ENCODE measurements around the gene NXN.
A peak's percentile ranks its signal among the peaks of the same experiment; 100 is the strongest.
"Not testable (repeated sequence)": the region's sequence is repeated elsewhere in the genome, so short reads cannot be mapped to it uniquely, and the experiment has no call there.

NXN gene

DNA sequence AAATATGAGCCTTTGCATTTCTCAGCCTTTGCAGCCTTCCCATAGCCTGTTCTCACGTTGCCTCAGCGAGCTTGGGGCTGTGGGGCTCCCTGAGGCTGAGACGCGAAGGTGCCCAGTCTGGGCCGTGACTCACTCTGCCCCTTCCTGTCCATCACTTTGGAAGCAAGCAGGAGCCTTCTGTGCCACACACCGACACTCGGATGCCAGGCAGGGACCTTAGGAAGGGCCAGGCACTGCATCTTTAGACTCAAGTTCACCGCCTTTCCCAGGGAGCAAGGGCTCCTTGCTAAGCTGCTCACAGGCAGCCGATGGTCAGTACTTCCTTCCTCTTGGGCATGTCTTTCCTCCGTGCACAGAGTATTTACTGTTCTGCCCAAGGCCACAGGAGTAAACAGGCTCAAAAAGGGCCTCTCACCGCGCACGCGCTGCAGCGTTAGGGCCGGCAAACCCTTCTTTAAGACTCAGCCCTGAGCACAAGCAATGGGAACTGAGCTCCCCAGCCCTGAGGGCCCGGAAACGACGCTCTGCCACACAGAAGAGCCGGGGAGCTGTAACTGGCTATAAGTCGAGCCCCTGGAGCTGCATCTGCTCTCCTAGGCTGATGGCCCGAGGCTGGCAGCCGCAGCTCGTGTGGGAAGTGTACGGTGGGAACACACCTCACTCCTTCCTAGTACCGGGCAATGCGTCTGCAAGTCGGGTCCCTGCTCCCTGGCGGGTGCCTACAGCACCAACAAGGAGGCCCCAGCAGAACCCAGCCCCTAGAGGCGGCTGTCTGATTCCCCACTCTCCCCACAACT is 24.6 kb upstream of the NXN start:
- Histone ChIP-seq H3K4me3 (ENCODE audit: low read length) (no peak overlapping the region), H3K27ac (ENCODE audit: low read length) (no peak overlapping the region), H3K9me3 (ENCODE audit: insufficient read depth, low read depth, low read length) (no peaks in the 10 kb centered on the region), H3K9ac (ENCODE audit: low read depth, low read length) (no peak overlapping the region), H3K36me3 (ENCODE audit: insufficient read depth, low read depth, low read length) (peaks cover 49% of the 10 kb centered on the region), H3K4me1 (ENCODE audit: insufficient read depth, low read length) (0 out of 2 replicates have a peak, but pooled peaks cover 3% of the 10 kb centered on the region), H3K27me3 (ENCODE audit: insufficient read depth, low read length) (no peaks in the 10 kb centered on the region)

DNA sequence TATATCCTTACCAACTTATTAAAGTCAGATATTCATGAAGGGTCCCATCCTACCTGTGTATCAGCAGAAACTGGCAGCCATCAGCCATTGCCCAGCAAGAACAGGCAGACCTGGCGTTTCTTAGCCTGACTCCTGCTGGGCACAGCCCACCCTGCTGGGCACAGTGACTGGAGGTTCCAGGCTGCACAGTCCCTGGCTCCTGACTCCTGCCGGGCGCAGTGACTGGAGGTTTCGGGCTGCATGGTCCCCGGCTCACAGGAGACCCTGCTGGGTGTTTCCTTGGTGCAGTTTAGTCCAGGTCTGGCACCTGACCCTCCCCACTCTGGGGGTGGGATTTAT is 24.0 kb upstream of the NXN start:
- H3K9ac ChIP-seq (ENCODE audit: low read depth, low read length) = no peak overlapping the region
- H3K4me3 ChIP-seq (ENCODE audit: low read length) = no peak overlapping the region
- no peaks in the 10 kb centered on the region for H3K27me3 ChIP-seq (ENCODE audit: insufficient read depth, low read length)
- 0 out of 2 replicates have a peak, but pooled peaks cover 3% of the 10 kb centered on the region for H3K4me1 ChIP-seq (ENCODE audit: insufficient read depth, low read length)
- peaks cover 49% of the 10 kb centered on the region for H3K36me3 ChIP-seq (ENCODE audit: insufficient read depth, low read depth, low read length)
- no peaks in the 10 kb centered on the region for H3K9me3 ChIP-seq (ENCODE audit: insufficient read depth, low read depth, low read length)
- H3K27ac ChIP-seq (ENCODE audit: low read length) = no peak overlapping the region

DNA sequence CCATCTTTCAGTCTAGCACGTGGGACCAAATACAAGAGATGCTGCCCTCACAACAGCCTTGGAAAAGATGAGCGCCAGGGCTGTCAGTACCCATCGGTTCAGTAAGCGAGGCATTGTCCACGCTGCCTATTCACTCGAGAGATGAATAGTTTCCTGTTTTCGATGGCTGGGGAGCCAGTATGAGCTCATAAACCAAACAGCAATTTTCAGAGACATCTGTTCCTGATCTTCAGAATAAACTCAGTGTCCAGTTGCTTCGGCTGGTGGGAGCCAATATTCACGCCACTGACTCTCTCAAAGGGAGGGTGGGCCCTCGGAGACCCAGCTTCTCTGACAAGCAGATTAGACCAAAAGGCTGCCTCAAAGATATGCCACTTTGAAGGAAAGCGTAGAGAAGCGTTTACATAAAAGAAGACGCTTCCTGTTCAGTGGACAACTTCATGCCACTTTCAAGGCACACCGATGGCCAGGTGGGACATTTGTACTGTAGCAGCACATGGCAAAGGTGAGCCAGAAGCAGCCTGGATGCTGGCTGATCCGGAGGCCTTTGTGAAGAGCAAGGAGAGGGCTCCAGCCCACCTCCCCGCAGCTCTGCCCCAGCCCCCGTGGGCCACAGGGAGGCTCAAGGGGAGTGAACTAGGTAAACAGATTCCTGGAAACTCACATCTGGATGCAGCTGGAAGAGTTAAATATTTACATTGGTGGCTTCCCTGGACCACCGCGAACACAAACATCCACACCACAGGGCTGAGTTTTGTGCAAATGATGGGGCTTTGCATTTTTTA is 23.4 kb upstream of the NXN start:
- H3K27ac ChIP-seq (ENCODE audit: low read length) = no peak overlapping the region
- peaks cover 45% of the 10 kb centered on the region for H3K36me3 ChIP-seq (ENCODE audit: insufficient read depth, low read depth, low read length)
- H3K4me1 ChIP-seq (ENCODE audit: insufficient read depth, low read length) = 0 out of 2 replicates have a peak, but pooled peaks cover 3% of the 10 kb centered on the region
- H3K4me3 ChIP-seq (ENCODE audit: low read length) = no peak overlapping the region
- no peaks in the 10 kb centered on the region for H3K27me3 ChIP-seq (ENCODE audit: insufficient read depth, low read length)
- H3K9ac ChIP-seq (ENCODE audit: low read depth, low read length) = no peak overlapping the region
- no peaks in the 10 kb centered on the region for H3K9me3 ChIP-seq (ENCODE audit: insufficient read depth, low read depth, low read length)

DNA sequence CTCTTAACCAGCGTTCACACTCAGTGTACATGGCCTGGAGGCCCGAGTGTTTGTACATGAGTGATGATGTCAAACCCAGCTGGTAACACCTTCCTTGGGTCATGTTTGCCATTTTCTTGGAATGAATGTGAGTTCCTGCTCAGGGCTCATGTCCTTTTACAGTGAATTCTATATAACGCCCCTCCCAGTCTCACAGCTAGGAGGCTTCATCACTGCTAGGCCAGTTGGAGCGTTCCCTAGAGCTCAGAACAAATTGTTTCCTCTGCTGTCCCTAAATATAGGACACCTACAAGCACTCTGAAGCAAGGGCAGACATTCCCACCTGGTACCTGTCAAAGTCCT is 22.8 kb upstream of the NXN start:
- no peak overlapping the region for H3K27ac ChIP-seq (ENCODE audit: low read length)
- no peaks in the 10 kb centered on the region for H3K9me3 ChIP-seq (ENCODE audit: insufficient read depth, low read depth, low read length)
- 0 out of 2 replicates have a peak, but pooled peaks cover 3% of the 10 kb centered on the region for H3K4me1 ChIP-seq (ENCODE audit: insufficient read depth, low read length)
- H3K36me3 ChIP-seq (ENCODE audit: insufficient read depth, low read depth, low read length) = peaks cover 44% of the 10 kb centered on the region
- no peak overlapping the region for H3K9ac ChIP-seq (ENCODE audit: low read depth, low read length)
- H3K4me3 ChIP-seq (ENCODE audit: low read length) = no peak overlapping the region
- H3K27me3 ChIP-seq (ENCODE audit: insufficient read depth, low read length) = no peaks in the 10 kb centered on the region

DNA sequence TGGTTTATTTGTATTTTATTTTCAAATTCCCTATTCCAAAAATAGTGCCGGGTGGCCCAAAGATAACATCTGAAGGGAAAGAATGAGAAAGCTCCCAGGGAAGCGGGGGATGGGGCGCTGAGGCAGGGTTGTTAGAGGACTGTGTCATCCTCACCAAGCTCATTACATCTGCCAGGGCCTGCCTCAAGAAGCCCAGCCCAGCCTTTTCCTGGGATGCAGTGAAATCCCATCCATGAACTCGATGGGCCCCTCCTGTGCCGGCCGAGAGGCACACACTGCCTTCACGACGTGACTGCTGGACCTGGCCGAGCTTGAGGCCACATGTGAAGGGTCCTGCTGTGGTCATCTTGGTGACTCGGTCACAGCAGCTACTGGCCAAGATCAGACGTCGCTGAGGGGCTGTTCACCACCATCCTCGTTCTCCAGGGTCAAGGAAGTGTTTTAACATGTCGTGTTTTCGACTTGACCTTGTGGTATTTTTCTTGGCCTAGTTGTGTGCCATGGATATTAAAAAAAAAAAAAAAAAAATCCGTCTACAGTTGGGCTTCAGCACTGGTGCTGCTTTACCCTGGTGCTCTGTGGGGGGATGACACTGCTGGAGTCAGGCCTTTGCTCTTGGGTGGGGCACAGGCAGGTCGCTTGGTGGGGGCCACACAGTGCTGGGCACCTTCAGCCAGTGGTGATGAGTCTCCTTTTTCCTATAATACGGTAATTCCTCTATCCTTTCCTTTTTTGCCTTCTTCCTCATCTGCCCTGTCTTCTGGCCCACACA is 22.2 kb upstream of the NXN start:
- Histone ChIP-seq H3K4me3 (ENCODE audit: low read length) (no peak overlapping the region), H3K9ac (ENCODE audit: low read depth, low read length) (no peak overlapping the region), H3K4me1 (ENCODE audit: insufficient read depth, low read length) (0 out of 2 replicates have a peak, but pooled peaks cover 3% of the 10 kb centered on the region), H3K27me3 (ENCODE audit: insufficient read depth, low read length) (no peaks in the 10 kb centered on the region), H3K9me3 (ENCODE audit: insufficient read depth, low read depth, low read length) (no peaks in the 10 kb centered on the region), H3K36me3 (ENCODE audit: insufficient read depth, low read depth, low read length) (peaks cover 41% of the 10 kb centered on the region), H3K27ac (ENCODE audit: low read length) (no peak overlapping the region)

DNA sequence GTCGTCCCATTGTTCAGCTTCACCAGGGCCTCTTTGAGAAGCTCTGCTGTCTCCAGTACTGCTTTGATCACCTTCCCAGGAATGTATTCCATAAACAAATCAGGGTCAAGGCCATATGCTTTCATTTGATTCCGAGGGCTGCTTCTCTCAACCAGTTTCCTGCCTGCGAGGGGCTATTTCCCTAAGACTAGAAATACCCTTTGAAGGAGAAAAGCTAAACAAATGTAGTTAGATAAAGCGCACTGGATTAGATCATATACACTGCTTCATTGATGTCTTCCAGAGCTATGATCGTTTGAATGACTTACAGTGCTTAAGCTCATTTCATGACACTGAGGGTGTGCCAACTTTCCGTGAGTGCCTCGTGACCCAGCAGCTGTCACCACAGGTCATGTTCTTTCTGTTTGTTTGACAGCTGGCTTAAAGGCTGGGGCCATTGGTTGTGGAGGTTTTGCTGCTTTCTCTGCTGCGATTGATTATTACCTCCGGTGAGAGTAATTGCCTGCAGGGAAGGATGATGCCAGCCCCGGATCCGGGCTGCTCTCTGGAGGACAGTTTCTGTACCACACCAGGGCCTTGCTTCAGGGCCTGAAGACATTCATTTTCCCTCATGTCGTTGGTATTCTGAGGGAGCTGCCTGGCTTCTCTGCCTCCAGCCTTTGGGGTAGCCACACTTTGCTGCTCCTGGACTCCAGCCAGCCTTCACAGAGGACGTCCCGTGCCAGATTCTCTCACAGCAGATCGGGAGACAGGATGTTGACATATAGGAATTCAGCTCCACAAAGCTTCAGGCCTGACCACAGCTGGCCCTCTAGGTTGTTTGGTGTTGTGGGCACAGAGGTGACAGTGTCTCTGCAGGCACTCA is 21.3 kb upstream of the NXN start:
- no peak overlapping the region for H3K27ac ChIP-seq (ENCODE audit: low read length)
- H3K9me3 ChIP-seq (ENCODE audit: insufficient read depth, low read depth, low read length) = no peaks in the 10 kb centered on the region
- H3K36me3 ChIP-seq (ENCODE audit: insufficient read depth, low read depth, low read length) = peaks cover 41% of the 10 kb centered on the region
- no peaks in the 10 kb centered on the region for H3K27me3 ChIP-seq (ENCODE audit: insufficient read depth, low read length)
- 0 out of 2 replicates have a peak, but pooled peaks cover 3% of the 10 kb centered on the region for H3K4me1 ChIP-seq (ENCODE audit: insufficient read depth, low read length)
- H3K9ac ChIP-seq (ENCODE audit: low read depth, low read length) = no peak overlapping the region
- no peak overlapping the region for H3K4me3 ChIP-seq (ENCODE audit: low read length)

DNA sequence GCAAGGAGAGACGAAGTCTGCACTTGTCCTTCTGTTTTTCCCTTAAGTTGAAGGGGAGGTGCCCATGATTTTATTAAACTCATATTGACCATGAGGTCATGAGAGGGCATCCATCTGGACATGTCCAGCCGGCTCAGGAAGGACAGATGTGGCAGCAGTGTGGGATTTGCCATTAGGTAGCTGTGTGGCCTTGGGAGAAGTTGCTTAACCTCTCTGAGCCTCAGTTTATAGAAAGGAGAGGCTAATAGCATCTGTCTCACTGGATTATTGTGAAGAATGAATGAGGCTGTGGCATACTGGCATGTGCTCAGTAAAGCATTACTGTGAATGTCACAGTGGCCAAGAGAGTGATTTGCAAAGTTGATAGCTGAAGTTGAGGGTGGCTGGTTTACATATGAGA is 18.5 kb upstream of the NXN start:
- H3K9me3 ChIP-seq (ENCODE audit: insufficient read depth, low read depth, low read length) = 0 out of 2 replicates have a peak, but pooled peaks cover 3% of the 10 kb centered on the region
- H3K4me1 ChIP-seq (ENCODE audit: insufficient read depth, low read length) = no peaks in the 10 kb centered on the region
- H3K4me3 ChIP-seq (ENCODE audit: low read length) = peak overlapping the region; percentile 100; the same call in 1 of the 2 replicates
- no peak overlapping the region for H3K27ac ChIP-seq (ENCODE audit: low read length)
- H3K36me3 ChIP-seq (ENCODE audit: insufficient read depth, low read depth, low read length) = peaks cover 35% of the 10 kb centered on the region
- H3K27me3 ChIP-seq (ENCODE audit: insufficient read depth, low read length) = no peaks in the 10 kb centered on the region; the same call in 1 of the 2 replicates
- H3K9ac ChIP-seq (ENCODE audit: low read depth, low read length) = no peak overlapping the region

DNA sequence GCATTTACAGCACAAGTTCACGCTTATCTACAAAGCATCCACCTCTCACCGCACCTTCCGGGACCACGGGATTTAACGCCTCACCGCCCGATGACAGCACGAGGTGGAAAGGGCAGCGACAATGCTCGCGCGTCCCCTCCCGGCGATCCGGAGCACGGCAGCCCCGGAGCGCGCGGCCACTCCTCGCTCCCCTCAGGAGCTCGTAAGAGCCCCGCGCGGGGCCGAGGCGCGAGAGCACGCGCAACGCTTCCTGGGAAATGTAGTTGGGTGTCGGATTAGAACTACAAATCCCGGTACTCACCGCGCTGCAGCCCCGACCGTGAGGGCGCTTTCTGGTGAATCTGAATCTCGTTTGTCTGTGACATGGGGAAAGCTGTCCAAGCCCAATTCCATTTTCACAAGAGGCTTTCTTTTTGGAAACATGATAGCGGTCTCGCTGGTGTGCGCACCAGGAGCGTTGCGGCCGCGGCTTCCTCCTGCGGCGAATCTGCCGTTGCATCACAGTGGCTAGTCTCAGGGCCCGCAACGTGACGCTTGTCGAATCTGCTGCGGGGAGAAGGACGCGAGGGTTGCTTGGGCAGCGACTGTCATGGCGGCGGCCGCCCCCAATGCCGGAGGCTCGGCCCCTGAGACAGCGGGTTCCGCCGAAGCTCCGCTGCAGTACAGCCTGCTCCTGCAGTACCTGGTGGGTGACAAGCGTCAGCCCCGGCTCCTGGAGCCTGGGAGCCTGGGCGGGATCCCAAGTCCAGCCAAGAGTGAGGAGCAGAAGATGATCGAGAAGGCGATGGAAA is 17.2 kb upstream of the NXN start, which contains the start of gene TIMM22:
TIMM22 (plus strand) TSS at position 576 of the 791 bp plus-strand sequence; CDS start at position 590, 14 bp downstream.
- Histone ChIP-seq H3K27me3 (ENCODE audit: insufficient read depth, low read length) (no peaks in the 10 kb centered on the region; the same call in 1 of the 2 replicates), H3K4me1 (ENCODE audit: insufficient read depth, low read length) (no peaks in the 10 kb centered on the region), H3K27ac (ENCODE audit: low read length) (peak within 1 kb of the TSS; percentile 98), H3K4me3 (ENCODE audit: low read length) (peak within 1 kb of the TSS; percentile 100), H3K9ac (ENCODE audit: low read depth, low read length) (peak within 1 kb of the TSS; percentile 96), H3K9me3 (ENCODE audit: insufficient read depth, low read depth, low read length) (0 out of 2 replicates have a peak, but pooled peaks cover 3% of the 10 kb centered on the region), H3K36me3 (ENCODE audit: insufficient read depth, low read depth, low read length) (peaks cover 21% of the 10 kb centered on the region)

DNA sequence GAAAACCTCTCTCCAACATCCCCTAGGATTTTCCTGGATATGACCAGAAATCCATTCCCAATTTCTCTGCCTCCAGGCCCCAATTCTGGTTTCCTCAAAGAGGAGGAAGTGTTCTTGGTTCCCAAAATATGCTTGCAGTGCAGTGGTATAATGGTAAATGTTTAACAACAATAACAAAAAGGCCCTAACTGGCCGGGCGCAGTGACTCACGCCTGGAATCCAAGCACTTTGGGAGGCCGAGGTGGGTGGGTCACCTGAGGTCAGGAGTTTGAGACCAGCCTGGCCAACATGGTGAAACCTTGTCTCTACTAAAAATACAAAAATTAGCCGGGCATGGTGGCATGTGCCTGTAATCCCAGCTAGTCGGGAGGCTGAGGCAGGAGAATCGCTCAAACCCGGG is 15.7 kb upstream of the NXN start:
- H3K9ac ChIP-seq (ENCODE audit: low read depth, low read length); H3K27me3 ChIP-seq (ENCODE audit: insufficient read depth, low read length); H3K27ac ChIP-seq (ENCODE audit: low read length); H3K4me3 ChIP-seq (ENCODE audit: low read length); H3K36me3 ChIP-seq (ENCODE audit: insufficient read depth, low read depth, low read length); H3K9me3 ChIP-seq (ENCODE audit: insufficient read depth, low read depth, low read length); H3K4me1 ChIP-seq (ENCODE audit: insufficient read depth, low read length): not testable (repeated sequence)

DNA sequence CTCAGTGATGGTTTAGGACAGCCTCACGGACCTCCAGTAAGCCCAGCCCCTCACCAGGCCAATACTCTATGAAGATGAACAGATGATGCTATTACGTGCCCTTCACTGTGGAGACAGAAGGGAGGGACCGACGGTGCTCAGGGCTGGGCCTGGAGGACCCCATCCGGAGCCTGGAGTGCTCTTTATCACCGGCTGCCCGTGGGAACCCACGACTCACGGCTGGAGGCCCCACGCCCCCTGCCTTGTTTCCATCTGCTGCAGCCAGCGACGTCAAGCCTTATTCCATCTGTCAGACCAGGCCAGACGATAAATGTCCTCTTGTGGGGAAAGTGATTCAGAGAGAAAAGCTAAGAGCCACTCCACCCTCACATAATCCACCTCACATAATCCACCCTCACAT is 13.4 kb upstream of the NXN start:
- H3K4me1 ChIP-seq (ENCODE audit: insufficient read depth, low read length) = no peaks in the 10 kb centered on the region
- no peak overlapping the region for H3K4me3 ChIP-seq (ENCODE audit: low read length)
- no peak overlapping the region for H3K27ac ChIP-seq (ENCODE audit: low read length)
- H3K27me3 ChIP-seq (ENCODE audit: insufficient read depth, low read length) = no peaks in the 10 kb centered on the region; the same call in 1 of the 2 replicates
- H3K36me3 ChIP-seq (ENCODE audit: insufficient read depth, low read depth, low read length) = no peaks in the 10 kb centered on the region
- H3K9ac ChIP-seq (ENCODE audit: low read depth, low read length) = no peak overlapping the region
- 0 out of 2 replicates have a peak, but pooled peaks cover 3% of the 10 kb centered on the region for H3K9me3 ChIP-seq (ENCODE audit: insufficient read depth, low read depth, low read length)

Data from iPS-20b (cell line).